Measurements from ENCODE around the gene ADGRE3. TPM values are rescaled to one million over a fixed set of nuclear protein-coding genes. Genes with fewer than 3 reads are reported as not detected.

Gene ADGRE3
- total RNA-seq = 0.12 TPM

GRCh38 chr19:14674764-14675163 lies at the start of gene ADGRE3:
Gene ADGRE3, minus strand, starts transcription at chr19:14674844. Its CDS starts 74 bp downstream, at chr19:14674770.
- ATAC-seq = peak; percentile 57

GRCh38 chr19:14722127-14722526 lies 47.5 kb upstream of the ADGRE3 start:
- ATAC-seq = no peak

- no peak for ATAC-seq
Measured at GRCh38 chr19:14719162-14719561, 44.5 kb upstream of the ADGRE3 start.

GRCh38 chr19:14718522-14719116 lies 44.0 kb upstream of the ADGRE3 start:
- ATAC-seq = no peak

GRCh38 chr19:14715841-14716240 lies 41.2 kb upstream of the ADGRE3 start:
- ATAC-seq = no peak

GRCh38 chr19:14704450-14704849 lies 29.8 kb upstream of the ADGRE3 start:
- ATAC-seq = no peak

- no peak for ATAC-seq
Measured at GRCh38 chr19:14703833-14704232, 29.2 kb upstream of the ADGRE3 start.

- no peak for ATAC-seq
Measured at GRCh38 chr19:14700711-14701375, 26.2 kb upstream of the ADGRE3 start.

- ATAC-seq = no peak
Measured at GRCh38 chr19:14699641-14700040, 25.0 kb upstream of the ADGRE3 start.

- ATAC-seq = no peak
Measured at GRCh38 chr19:14695471-14695870, 20.8 kb upstream of the ADGRE3 start.

- no peak for ATAC-seq
Measured at GRCh38 chr19:14694641-14695266, 20.1 kb upstream of the ADGRE3 start.

GRCh38 chr19:14689598-14690503 lies 15.2 kb upstream of the ADGRE3 start, which contains the start of gene ZNF333:
Gene ZNF333, plus strand, starts transcription at chr19:14690048. Its CDS starts 3,444 bp downstream, at chr19:14693492.
- peak; percentile 98 for ATAC-seq

GRCh38 chr19:14686411-14686810 lies 11.8 kb upstream of the ADGRE3 start:
- no peak for ATAC-seq

- ATAC-seq = peak; percentile 18
Measured at GRCh38 chr19:14683439-14683838, 8.8 kb upstream of the ADGRE3 start.

GRCh38 chr19:14682084-14682483 lies 7.4 kb upstream of the ADGRE3 start:
- ATAC-seq = no peak

- no peak for ATAC-seq
Measured at GRCh38 chr19:14678199-14678598, 3.6 kb upstream of the ADGRE3 start.

- no peak for ATAC-seq
Measured at GRCh38 chr19:14677464-14677863, 2.8 kb upstream of the ADGRE3 start.

GRCh38 chr19:14676762-14677161 lies 2.1 kb upstream of the ADGRE3 start:
- ATAC-seq = no peak

GRCh38 chr19:14673088-14673487 lies 1.6 kb downstream of the ADGRE3 start:
- ATAC-seq = no peak

GRCh38 chr19:14672188-14672872 lies 2.3 kb downstream of the ADGRE3 start:
- ATAC-seq = no peak

- no peak for ATAC-seq
Measured at GRCh38 chr19:14670408-14670807, 4.2 kb downstream of the ADGRE3 start.

GRCh38 chr19:14669940-14670339 lies 4.7 kb downstream of the ADGRE3 start:
- no peak for ATAC-seq
